ENCODE data around the gene TEDDM1.
"Not testable (repeated sequence)": the region's sequence is repeated elsewhere in the genome, so short reads cannot be mapped to it uniquely, and the experiment has no call there.

The TEDDM1 gene, protein sequence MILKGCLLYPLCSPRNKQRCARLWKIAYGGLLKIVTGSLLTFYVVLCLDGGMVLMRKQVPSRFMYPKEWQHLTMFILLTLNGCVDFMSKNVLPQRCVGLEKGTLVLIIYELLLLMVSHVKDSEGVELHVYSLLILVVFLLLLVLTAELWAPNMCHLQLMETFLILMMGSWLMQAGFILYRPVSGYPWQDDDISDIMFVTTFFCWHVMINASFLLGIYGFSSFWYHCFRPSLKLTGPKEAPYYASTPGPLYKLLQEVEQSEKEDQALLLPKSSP

DNA sequence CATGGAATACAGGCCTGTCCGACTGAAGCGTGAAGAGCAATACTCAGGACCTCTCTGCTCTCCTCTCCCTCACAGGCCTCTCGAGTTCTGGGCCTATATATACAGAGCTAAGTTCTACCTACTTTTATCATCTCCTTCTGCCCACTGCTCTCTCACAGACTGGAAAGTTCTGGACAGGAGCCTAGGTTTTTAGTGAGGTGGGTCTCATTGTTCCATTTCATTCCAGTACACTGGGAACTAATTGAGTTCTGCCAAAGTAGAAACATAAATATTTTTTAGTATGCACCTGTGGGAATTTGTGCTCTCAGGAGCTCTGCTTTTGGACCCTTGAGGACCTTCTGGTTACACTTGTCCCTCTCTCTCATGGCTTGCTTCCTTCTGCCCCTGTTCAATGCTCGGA is at the start of gene TEDDM1:
Gene TEDDM1, minus strand, starts transcription at position 101 of the 400 bp plus-strand sequence. CDS start 182 bp downstream, outside the sequence.
- no peak for DNase-seq

DNA sequence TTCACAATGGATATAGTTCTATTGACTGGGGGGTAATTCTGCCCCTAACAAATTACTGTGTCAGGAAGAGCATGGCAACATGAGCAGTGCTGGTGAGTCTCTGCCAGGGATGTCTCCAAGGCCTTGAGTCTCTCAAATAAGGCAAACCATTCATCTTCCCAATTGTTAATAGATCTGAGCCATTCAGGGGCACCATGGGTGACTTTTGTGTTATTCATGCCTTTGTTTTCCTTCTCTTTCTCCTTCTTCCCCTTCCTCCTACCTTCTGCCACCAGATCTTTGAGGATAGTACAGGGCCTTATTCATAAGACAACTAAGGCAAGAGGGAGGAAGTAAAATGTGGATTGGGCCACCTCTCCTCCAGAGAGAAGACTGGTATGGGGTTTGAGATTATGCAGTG is 49.6 kb upstream of the TEDDM1 start, which contains the start of gene RGSL1:
Gene RGSL1, plus strand, starts transcription at position 60 of the 400 bp plus-strand sequence. Its CDS starts 20 bp downstream, at position 80.
- no peak for DNase-seq

- no peak for DNase-seq
These were observed 47.2 kb upstream of the TEDDM1 start for GRCh38 chr1:182447660-182448059.

DNA sequence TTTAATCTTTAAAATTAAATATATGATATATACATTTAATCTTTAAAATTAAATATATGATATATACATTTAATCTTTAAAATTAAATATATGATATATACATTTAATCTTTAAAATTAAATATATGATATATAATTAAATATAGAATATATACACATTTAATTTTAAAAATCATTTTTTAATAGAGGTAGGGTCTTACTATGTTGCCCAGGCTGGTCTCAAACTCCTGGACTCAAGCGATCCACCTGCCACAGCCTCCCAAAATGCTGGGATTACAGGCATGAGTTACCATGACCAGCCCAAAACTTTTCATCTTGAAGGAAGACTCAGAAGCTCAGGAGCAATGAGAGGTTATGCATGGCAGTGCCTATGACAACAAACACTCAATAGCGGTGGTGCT is 46.7 kb upstream of the TEDDM1 start:
- DNase-seq: not testable (repeated sequence)

DNA sequence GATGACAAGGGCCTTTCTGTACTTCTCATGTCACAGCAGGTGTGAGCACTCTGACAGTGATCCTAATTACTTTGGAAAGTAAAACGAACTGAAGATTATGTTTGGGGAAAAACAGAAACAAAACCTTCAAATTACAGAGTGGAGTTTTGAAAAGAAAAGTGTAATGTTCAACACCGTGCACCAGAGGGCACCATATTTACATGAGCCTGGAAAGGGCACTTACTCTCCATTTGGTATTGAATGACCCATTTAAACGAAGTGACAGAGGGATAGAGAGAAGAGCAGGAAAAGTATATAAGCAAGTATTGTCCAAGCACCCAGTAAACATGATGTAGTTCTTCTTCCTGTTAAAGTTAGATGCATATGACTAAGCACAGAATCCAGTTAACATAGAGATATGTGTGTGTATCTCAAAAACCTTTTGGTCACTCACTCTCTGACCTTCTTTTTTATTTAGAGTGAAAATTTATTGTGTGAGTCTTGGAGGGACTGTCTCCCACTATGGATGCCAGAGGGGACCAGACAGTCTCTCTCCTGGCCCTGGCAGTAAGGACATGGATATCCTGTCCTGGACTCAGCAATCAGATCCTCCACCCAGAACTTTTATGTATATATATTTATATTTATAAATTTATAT is 45.7 kb upstream of the TEDDM1 start:
- DNase-seq: peak in 1 of 2 donors; percentile 3

- DNase-seq: no peak
These were observed 44.0 kb upstream of the TEDDM1 start for GRCh38 chr1:182444497-182444896.

- DNase-seq: no peak
These were observed 41.9 kb upstream of the TEDDM1 start for GRCh38 chr1:182442333-182442732.

- DNase-seq: no peak
These were observed 41.3 kb upstream of the TEDDM1 start for GRCh38 chr1:182441719-182442118.

GRCh38 chr1:182438326-182438725 is 37.9 kb upstream of the TEDDM1 start:
- DNase-seq: no peak

GRCh38 chr1:182433580-182433979 is 33.1 kb upstream of the TEDDM1 start:
- no peak for DNase-seq

DNA sequence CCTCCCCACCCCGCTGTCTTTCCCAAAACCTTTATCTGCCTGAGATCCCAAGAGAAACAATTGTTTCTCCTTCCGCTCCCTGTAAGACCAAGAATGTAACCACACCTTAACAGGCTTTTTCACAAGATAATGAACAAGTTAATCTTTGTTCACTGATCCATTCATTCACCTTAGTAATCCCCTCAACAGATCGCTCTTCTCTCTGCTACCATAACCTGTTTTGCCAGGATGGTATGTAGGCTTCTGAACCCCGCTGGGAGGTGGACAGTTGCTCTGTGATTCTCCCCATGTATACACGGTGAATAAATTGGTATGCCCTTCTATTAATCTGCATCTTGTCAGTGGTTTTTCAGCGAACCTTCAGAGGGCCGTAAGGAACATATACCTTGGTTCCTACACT is 30.8 kb upstream of the TEDDM1 start:
- no peak for DNase-seq

- DNase-seq: no peak
These were observed 30.0 kb upstream of the TEDDM1 start for GRCh38 chr1:182430263-182431068.

DNA sequence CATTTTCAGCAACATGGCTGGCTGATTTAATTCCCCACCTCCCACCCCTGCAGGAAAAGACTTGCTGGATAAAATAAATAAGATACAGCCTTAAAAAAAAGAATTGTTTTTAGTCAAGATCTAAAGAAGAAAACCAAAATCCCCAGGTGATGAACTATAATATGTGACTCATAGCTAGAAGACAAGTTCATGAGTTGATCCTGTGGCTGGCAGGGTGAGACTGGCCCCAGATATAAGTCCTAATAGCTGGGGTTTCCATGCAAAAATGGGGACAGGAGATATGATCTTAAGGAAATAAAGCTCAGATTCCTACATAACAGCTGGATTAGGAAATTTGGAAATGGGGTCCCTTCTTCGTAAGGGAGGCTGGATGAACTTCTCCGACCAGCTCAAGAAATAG is 27.6 kb upstream of the TEDDM1 start:
- DNase-seq: no peak

DNA sequence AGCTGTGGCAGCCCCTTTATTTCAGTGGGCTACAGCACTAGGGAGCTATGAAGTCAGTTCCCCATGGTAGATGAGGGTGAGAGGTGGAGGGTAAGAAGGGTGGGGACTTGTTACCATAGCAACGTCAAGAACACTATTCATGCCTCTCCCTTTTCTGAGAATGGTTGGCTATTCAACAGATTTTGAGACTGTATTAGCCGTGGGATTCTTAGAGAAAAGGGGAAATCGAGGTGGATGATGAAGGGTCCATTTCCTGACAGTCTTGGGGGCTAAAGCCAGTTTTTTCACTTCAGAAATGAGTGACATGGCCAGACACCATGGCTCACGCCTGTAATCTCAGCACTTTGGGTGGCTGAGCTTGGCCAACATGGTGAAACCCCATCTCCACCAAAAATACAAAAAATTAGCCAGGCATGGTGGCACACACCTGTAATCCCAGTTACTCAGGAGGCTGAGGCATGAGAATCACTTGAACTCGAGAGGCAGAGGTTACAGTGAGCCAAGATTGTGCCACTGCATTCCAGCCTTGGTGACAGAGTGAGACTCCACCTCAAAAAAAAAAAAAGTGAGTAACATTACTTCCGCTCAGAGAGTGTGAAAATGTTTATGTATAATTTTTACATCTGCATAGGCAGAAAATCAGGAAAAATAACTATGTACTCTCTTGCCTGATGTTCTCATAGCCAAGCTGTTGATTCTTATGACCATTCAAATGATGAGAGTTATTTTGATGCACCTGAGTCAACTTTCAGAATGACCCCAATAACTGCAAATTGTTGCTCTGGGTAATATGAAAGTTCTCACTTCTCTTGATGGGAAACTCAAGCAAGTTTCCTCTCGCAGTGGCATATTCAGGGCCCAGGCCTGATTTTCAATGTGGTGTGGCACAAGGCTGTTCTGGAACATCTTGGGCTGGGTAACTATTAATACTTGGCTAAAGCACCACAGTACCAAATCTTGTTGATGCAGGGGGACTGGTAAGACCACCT is 26.3 kb upstream of the TEDDM1 start:
- DNase-seq: no peak

- no peak for DNase-seq
These were observed 15.3 kb upstream of the TEDDM1 start for GRCh38 chr1:182415789-182416188.

- DNase-seq: no peak
These were observed 13.5 kb upstream of the TEDDM1 start for GRCh38 chr1:182413969-182414368.

- DNase-seq: no peak
These were observed 13.0 kb upstream of the TEDDM1 start for GRCh38 chr1:182413486-182413885.

GRCh38 chr1:182410620-182411273 is 10.3 kb upstream of the TEDDM1 start:
- DNase-seq: no peak

- DNase-seq: no peak
These were observed 9.7 kb upstream of the TEDDM1 start for GRCh38 chr1:182410138-182410537.

- DNase-seq: no peak
These were observed 8.1 kb upstream of the TEDDM1 start for GRCh38 chr1:182408435-182409075.

DNA sequence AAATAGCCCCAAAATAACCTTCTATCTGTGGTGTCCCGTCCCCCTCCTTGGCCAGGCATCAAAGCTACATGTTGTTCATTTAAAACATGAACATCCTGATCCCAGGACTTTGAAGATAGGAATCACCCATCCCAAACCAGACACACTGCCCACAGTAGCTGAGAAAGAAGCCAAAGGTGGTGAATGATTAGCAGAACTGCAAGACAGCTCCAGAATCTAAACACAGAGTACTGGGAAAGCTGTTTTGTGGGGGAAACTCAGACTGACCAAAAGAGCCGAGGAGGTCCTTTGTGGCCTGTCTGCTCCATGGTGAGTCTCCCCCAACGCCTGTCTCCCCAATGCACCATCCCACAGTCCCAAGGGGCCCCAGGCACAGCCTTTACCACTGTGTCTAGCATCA is 7.3 kb upstream of the TEDDM1 start:
- no peak for DNase-seq

Measured in hippocampal formation (tissue), 2 donors.